Keratinocyte (primary cell): ENCODE measurements around the gene PAFAH1B2. TPM values are rescaled to one million over a fixed set of nuclear protein-coding genes. Genes with fewer than 3 reads are reported as not detected.
"Not testable (repeated sequence)": the region's sequence is repeated elsewhere in the genome, so short reads cannot be mapped to it uniquely, and the experiment has no call there.

Source experiments
- DNase-seq: peaks from one replicate; pipeline ENCODE4 v3.0.0-alpha.2; 2011; ENCODE audit warnings: low read depth, missing footprints, low spot score
- FAIRE-seq: peaks from 2 replicates; lab custom pipeline; 2011; peaks lifted over from hg19 to GRCh38; lab: Jason Lieb, UNC
- H2AFZ ChIP-seq: 2 replicates; pipeline ENCODE4 v1.6.0; 2012; ENCODE audit warnings: low read length, control low read depth, inconsistent platforms; ENCODE audit not compliant: control insufficient read depth
- H3K27ac ChIP-seq: 2 replicates; pipeline ENCODE4 v1.5.1; 2011; ENCODE audit warnings: low read length; ENCODE audit not compliant: control insufficient read depth, insufficient read depth
- H3K27me3 ChIP-seq: 3 replicates; pipeline ENCODE4 v1.6.0; 2011; ENCODE audit warnings: low read length; ENCODE audit not compliant: control insufficient read depth, insufficient read depth; ENCODE audit errors: extremely low read depth
- H3K36me3 ChIP-seq, 2 experiments: 2 replicates in 1 of 2; 3 replicates in 1 of 2; pipeline ENCODE4 v1.5.1; 2011; ENCODE audit warnings: low read length in 2 of 2, mild to moderate bottlenecking in 1 of 2; ENCODE audit not compliant: control insufficient read depth in 2 of 2, insufficient read depth in 2 of 2; ENCODE audit errors: extremely low read depth in 1 of 2
- H3K4me1 ChIP-seq: 3 replicates; pipeline ENCODE4 v1.5.1; 2011; ENCODE audit warnings: low read length; ENCODE audit not compliant: control insufficient read depth, insufficient read depth; ENCODE audit errors: extremely low read depth
- H3K4me2 ChIP-seq: 3 replicates; pipeline ENCODE4 v1.6.0; 2011; ENCODE audit warnings: low read depth, low read length; ENCODE audit not compliant: control insufficient read depth, insufficient read depth; ENCODE audit errors: extremely low read depth
- H3K4me3 ChIP-seq, 3 experiments: fragments of 200-600 bp in 1 of 3; sonication (generic) in 1 of 3; 2 replicates in 2 of 3; 3 replicates in 1 of 3; pipeline ENCODE4 v1.5.1; 2011 to 2016; ENCODE audit warnings: low read length in 3 of 3, mild to moderate bottlenecking in 3 of 3, control low read depth in 2 of 3, inconsistent platforms in 1 of 3, low read depth in 1 of 3, mixed read lengths in 1 of 3, mixed run types in 1 of 3, moderate library complexity in 1 of 3; ENCODE audit not compliant: control insufficient read depth in 2 of 3, insufficient read depth in 2 of 3; ENCODE audit errors: extremely low read depth in 1 of 3
- H3K79me2 ChIP-seq: 2 replicates; pipeline ENCODE4 v1.6.0; 2012; ENCODE audit warnings: low read length; ENCODE audit not compliant: control insufficient read depth, insufficient read depth
- H3K9ac ChIP-seq: 3 replicates; pipeline ENCODE4 v1.6.0; 2011; ENCODE audit warnings: low read length; ENCODE audit not compliant: control insufficient read depth, insufficient read depth; ENCODE audit errors: extremely low read depth
- H3K9me1 ChIP-seq: 3 replicates; pipeline ENCODE4 v1.6.0; 2011; ENCODE audit warnings: low read length; ENCODE audit not compliant: control insufficient read depth, insufficient read depth; ENCODE audit errors: extremely low read depth
- H3K9me3 ChIP-seq: 2 replicates; pipeline ENCODE4 v1.5.1; 2012; ENCODE audit warnings: low read depth, low read length; ENCODE audit not compliant: control insufficient read depth
- H4K20me1 ChIP-seq: 3 replicates; pipeline ENCODE4 v1.6.0; 2011; ENCODE audit warnings: low read length; ENCODE audit not compliant: control insufficient read depth, insufficient read depth; ENCODE audit errors: extremely low read depth
- EZH2 ChIP-seq: IDR thresholded peaks from one replicate; pipeline ENCODE4 v1.6.1; 2012; ENCODE audit warnings: inconsistent platforms, mild to moderate bottlenecking, low read length, moderate library complexity
- dilution Hi-C: fragments of 300-500 bp; cut with MboI; formaldehyde crosslinking; loops from one replicate; pipeline ENCODE4 v1.7.0; 2020; ENCODE audit warnings: low sequenced_read_pairs; ENCODE audit not compliant: extremely low pct_ligation_motif_present
- polyA plus RNA-seq, 5 experiments: library from polyadenylated mRNA; depleted of rRNA in 3 of 5; stranded (reverse) in 3 of 5; stranded (forward) in 1 of 5; unstranded in 1 of 5; fragments of >200 nt; gene quantifications; 1 replicate in 1 of 5; 2 replicates in 3 of 5; 3 replicates in 1 of 5; pipeline versions ENCODE4 v1.2.1 to v1.2.3, GENCODE V29; 2011 to 2012; ENCODE audit warnings: missing spikeins in 2 of 5, low read depth in 1 of 5, low replicate concordance in 1 of 5
- TF ChIP-seq, protein P1 (sequence below), 3 experiments: IDR thresholded peaks in 1 of 3; conservative IDR thresholded peaks in 1 of 3; optimal IDR thresholded peaks in 1 of 3; 2 replicates in 2 of 3; 3 replicates in 1 of 3; pipeline versions ENCODE3 to v1.5.1; 2011; ENCODE audit warnings: low read length in 3 of 3, mild to moderate bottlenecking in 3 of 3, moderate library complexity in 2 of 3, control low read depth in 1 of 3, inconsistent platforms in 1 of 3; ENCODE audit not compliant: insufficient read depth in 2 of 3; ENCODE audit errors: extremely low read depth in 1 of 3

PAFAH1B2 gene
- polyA plus RNA-seq, 1 donor (not counting 4 experiments of a cell fraction or from before 2014, with no cell fraction given), result 76.4 TPM

DNA sequence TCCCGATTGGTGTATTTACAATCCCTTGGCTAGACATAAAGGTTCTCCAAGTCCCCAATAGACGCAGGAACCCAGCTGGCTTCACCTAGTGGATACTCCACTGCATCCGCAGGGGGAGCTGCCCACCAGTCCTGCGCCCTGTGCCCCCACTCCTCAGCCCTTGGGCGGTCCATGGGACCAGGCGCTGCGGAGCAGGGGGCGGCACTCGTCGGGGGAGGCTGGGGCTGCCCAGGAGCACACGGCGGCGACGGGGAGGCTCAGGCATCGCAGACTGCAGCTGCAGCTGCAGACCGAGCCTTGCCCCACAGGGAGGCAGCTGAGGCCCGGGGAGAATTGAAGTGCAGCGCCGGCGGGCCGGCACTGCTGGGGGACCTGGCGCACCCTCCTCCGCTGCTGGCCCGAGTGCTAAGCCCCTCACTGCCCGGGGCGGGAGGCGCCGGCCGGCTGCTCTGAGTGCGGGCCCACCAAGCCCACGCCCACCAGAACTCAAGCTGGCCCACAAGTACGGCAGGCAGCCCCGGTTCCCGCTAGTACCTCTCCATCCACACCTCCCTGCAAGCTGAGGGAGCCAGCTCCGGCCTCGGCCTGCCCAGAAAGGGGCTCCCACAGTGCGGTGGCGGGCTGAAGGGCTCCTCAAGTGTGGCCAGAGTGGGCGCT lies 33.7 kb upstream of the PAFAH1B2 start:
- H3K27me3 ChIP-seq, result no peaks in the 10 kb centered on the region
- H3K9me3 ChIP-seq, result no peaks in the 10 kb centered on the region
- H3K27ac ChIP-seq, result no peak overlapping the region
- FAIRE-seq, result no peak
- TF ChIP-seq EZH2, result no peak
- TF ChIP-seq, protein P1, sequence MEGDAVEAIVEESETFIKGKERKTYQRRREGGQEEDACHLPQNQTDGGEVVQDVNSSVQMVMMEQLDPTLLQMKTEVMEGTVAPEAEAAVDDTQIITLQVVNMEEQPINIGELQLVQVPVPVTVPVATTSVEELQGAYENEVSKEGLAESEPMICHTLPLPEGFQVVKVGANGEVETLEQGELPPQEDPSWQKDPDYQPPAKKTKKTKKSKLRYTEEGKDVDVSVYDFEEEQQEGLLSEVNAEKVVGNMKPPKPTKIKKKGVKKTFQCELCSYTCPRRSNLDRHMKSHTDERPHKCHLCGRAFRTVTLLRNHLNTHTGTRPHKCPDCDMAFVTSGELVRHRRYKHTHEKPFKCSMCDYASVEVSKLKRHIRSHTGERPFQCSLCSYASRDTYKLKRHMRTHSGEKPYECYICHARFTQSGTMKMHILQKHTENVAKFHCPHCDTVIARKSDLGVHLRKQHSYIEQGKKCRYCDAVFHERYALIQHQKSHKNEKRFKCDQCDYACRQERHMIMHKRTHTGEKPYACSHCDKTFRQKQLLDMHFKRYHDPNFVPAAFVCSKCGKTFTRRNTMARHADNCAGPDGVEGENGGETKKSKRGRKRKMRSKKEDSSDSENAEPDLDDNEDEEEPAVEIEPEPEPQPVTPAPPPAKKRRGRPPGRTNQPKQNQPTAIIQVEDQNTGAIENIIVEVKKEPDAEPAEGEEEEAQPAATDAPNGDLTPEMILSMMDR (optimal IDR thresholded peaks at IDR 0.05 in 1 of 3, IDR thresholded peaks at IDR 0.05 in 1 of 3, conservative IDR thresholded peaks at IDR 0.05 in 1 of 3; ENCODE audit: extremely low read depth in 1 of 3, insufficient read depth in 2 of 3, low read length in 3 of 3), result no peak
- no peaks in the 10 kb centered on the region for H3K9me1 ChIP-seq
- H3K4me3 ChIP-seq, result no peak overlapping the region
- H3K79me2 ChIP-seq, result no peaks in the 10 kb centered on the region
- H2AFZ ChIP-seq, result no peak overlapping the region
- no peak for DNase-seq
- no peaks in the 10 kb centered on the region for H4K20me1 ChIP-seq
- dilution Hi-C loops, result no loop called here
- H3K9ac ChIP-seq, result no peak overlapping the region
- no peaks in the 10 kb centered on the region for H3K36me3 ChIP-seq
- no peak overlapping the region for H3K4me2 ChIP-seq
- H3K4me1 ChIP-seq, result no peaks in the 10 kb centered on the region

DNA sequence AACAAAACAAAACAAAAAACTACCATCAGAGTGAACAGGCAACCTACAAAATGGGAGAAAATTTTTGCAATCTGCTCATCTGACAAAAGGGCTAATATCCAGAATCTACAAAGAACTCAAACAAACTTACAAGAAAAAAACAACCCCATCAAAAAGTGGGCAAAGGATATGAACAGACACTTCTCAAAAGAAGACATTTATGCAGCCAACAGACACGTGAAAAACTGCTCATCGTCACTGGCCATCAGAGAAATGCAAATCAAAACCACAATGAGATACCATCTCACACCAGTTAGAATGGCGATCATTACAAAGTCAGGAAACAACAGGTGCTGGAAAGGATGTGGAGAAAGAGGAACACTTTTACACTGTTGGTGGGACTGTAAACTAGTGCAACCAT lies 31.6 kb upstream of the PAFAH1B2 start:
- H3K27ac ChIP-seq, DNase-seq, H3K4me1 ChIP-seq, H4K20me1 ChIP-seq, H3K79me2 ChIP-seq, H3K4me2 ChIP-seq, FAIRE-seq, H3K4me3 ChIP-seq, dilution Hi-C loops, H3K9me1 ChIP-seq, H3K9me3 ChIP-seq, H3K36me3 ChIP-seq, H3K27me3 ChIP-seq, H2AFZ ChIP-seq, H3K9ac ChIP-seq: not testable (repeated sequence)

DNA sequence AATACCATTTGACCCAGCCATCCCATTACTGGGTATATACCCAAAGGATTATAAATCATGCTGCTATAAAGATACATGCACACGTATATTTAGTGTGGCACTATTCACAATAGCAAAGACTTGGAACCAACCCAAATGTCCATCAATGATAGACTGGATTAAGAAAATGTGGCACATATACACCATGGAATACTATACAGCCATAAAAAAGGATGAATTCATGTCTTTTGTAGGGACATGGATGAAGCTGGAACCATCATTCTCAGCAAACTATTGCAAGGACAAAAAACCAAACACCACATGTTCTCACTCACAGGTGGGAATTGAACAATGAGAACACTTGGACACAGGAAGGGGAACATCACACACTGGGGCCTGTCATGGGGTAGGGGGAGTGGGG lies 31.1 kb upstream of the PAFAH1B2 start:
- H3K4me2 ChIP-seq, H3K4me3 ChIP-seq, H3K4me1 ChIP-seq, H3K27ac ChIP-seq, H3K9me3 ChIP-seq, dilution Hi-C loops, FAIRE-seq, H2AFZ ChIP-seq, H3K9ac ChIP-seq, H4K20me1 ChIP-seq, H3K27me3 ChIP-seq, H3K36me3 ChIP-seq, DNase-seq, H3K79me2 ChIP-seq, H3K9me1 ChIP-seq: not testable (repeated sequence)
